Jurkat, Clone E6-1 (cell line): ENCODE measurements around the gene ART3.
A peak's percentile ranks its signal among the peaks of the same experiment; 100 is the strongest.

Experiments
- DNase-seq: peaks from one replicate; pipeline ENCODE4 v3.0.0-alpha.2; 2011; ENCODE audit warnings: low read depth, low spot score
- H3K4me3 ChIP-seq: 2 replicates; pipeline ENCODE4 v1.5.1; 2011; ENCODE audit warnings: mild to moderate bottlenecking, low read length, control low read depth, moderate library complexity

The ART3 gene

GRCh38 chr4:76066546-76066945, 8.0 kb upstream of the ART3 start:
- DNase-seq, result no peak
- no peak overlapping the region for H3K4me3 ChIP-seq

- peak; percentile 51 for DNase-seq
- H3K4me3 ChIP-seq, result no peak overlapping the region
Observed at GRCh38 chr4:76067652-76068286, 6.7 kb upstream of the ART3 start.

- DNase-seq, result no peak
Observed at GRCh38 chr4:76072760-76073159, 1.7 kb upstream of the ART3 start.

GRCh38 chr4:76074993-76075600, 588 bp downstream of the ART3 start:
- no peak overlapping the region for H3K4me3 ChIP-seq

More at GRCh38 chr4:76072760-76073159, 1.7 kb upstream of the ART3 start:
- no peak overlapping the region for H3K4me3 ChIP-seq

GRCh38 chr4:76078033-76078613, 3.6 kb downstream of the ART3 start:
- H3K4me3 ChIP-seq, result no peak overlapping the region
- no peak for DNase-seq

More at GRCh38 chr4:76074993-76075600, 588 bp downstream of the ART3 start:
- no peak for DNase-seq

GRCh38 chr4:76083386-76083988, 9.0 kb downstream of the ART3 start:
- H3K4me3 ChIP-seq, result no peak overlapping the region
- DNase-seq, result no peak

- H3K4me3 ChIP-seq, result no peak overlapping the region
- no peak for DNase-seq
Observed at GRCh38 chr4:76084542-76084941, 10.0 kb downstream of the ART3 start.

- H3K4me3 ChIP-seq, result no peak overlapping the region
Observed at GRCh38 chr4:76087007-76087769, 12.7 kb downstream of the ART3 start.

GRCh38 chr4:76088719-76089118, 14.2 kb downstream of the ART3 start:
- no peak for DNase-seq
- no peak overlapping the region for H3K4me3 ChIP-seq

More at GRCh38 chr4:76087007-76087769, 12.7 kb downstream of the ART3 start:
- peak; percentile 28 for DNase-seq

- no peak overlapping the region for H3K4me3 ChIP-seq
- DNase-seq, result no peak
Observed at GRCh38 chr4:76090241-76090691, 15.8 kb downstream of the ART3 start.

GRCh38 chr4:76091052-76091451, 16.5 kb downstream of the ART3 start:
- H3K4me3 ChIP-seq, result no peak overlapping the region
- DNase-seq, result no peak

- DNase-seq, result no peak
- no peak overlapping the region for H3K4me3 ChIP-seq
Observed at GRCh38 chr4:76095568-76095967, 21.1 kb downstream of the ART3 start.

- no peak for DNase-seq
- no peak overlapping the region for H3K4me3 ChIP-seq
Observed at GRCh38 chr4:76096076-76096475, 21.6 kb downstream of the ART3 start.

- DNase-seq, result no peak
- no peak overlapping the region for H3K4me3 ChIP-seq
Observed at GRCh38 chr4:76105652-76106051, 31.1 kb downstream of the ART3 start.

GRCh38 chr4:76106442-76106841, 31.9 kb downstream of the ART3 start:
- no peak overlapping the region for H3K4me3 ChIP-seq
- no peak for DNase-seq

GRCh38 chr4:76108467-76109181, 34.1 kb downstream of the ART3 start:
- no peak overlapping the region for H3K4me3 ChIP-seq
- DNase-seq, result peak; percentile 16

- DNase-seq, result no peak
Observed at GRCh38 chr4:76116821-76117220, 42.3 kb downstream of the ART3 start.

GRCh38 chr4:76117536-76117935, 43.0 kb downstream of the ART3 start:
- DNase-seq, result no peak
- H3K4me3 ChIP-seq, result no peak overlapping the region

More at GRCh38 chr4:76116821-76117220, 42.3 kb downstream of the ART3 start:
- H3K4me3 ChIP-seq, result no peak overlapping the region

GRCh38 chr4:76120199-76120598, 45.7 kb downstream of the ART3 start:
- no peak for DNase-seq
- no peak overlapping the region for H3K4me3 ChIP-seq
